Naive thymus-derived CD4-positive, alpha-beta T cell (primary cell): ENCODE data around the gene ROR2. TPM values are rescaled to one million over a fixed set of nuclear protein-coding genes. Genes with fewer than 3 reads are reported as not detected.

Experiments
- ATAC-seq: fragments of 150-1000 bp; cut with Tn5 transposase; 2 replicates; pipeline ENCODE4 v1.10.0; 2021; ENCODE audit warnings: mild to moderate bottlenecking, moderate library complexity
- CTCF ChIA-PET: fragments of 350-600 bp; sonication (Branson Sonifier 250); formaldehyde crosslinking; loops from one replicate; lab custom pipeline; 2021; ENCODE audit warnings: antibody characterized with exemption; lab: Charles Lee
- POLR2A ChIA-PET: fragments of 350-600 bp; sonication (Branson Sonifier 250); formaldehyde crosslinking; loops from one replicate; lab custom pipeline; 2021; ENCODE audit warnings: antibody characterized with exemption, inconsistent platforms; lab: Charles Lee
- DNase-seq, 9 donors: peaks; one replicate each; pipeline versions ENCODE4 v3.0.0 to v3.0.0-alpha.2; 2020 to 2022; ENCODE audit warnings: mixed read lengths in 1 of 9
- H3K27ac ChIP-seq: one replicate; pipeline ENCODE4 v1.7.0; 2013; ENCODE audit warnings: mild to moderate bottlenecking, low read depth, low read length, moderate library complexity
- H3K27me3 ChIP-seq, 2 donors: one replicate each; pipeline ENCODE4 v1.7.0; 2013; ENCODE audit warnings: low read length in 2 of 2, mild to moderate bottlenecking in 2 of 2, moderate library complexity in 2 of 2; ENCODE audit not compliant: control insufficient read depth in 2 of 2, insufficient read depth in 2 of 2
- H3K36me3 ChIP-seq, 3 experiments: 1 replicate in 2 of 3; 2 replicates in 1 of 3; pipeline ENCODE4 v1.7.0; 2013; ENCODE audit warnings: low read length in 3 of 3, mild to moderate bottlenecking in 3 of 3, moderate library complexity in 1 of 3; ENCODE audit not compliant: insufficient read depth in 3 of 3, control insufficient read depth in 2 of 3
- H3K4me1 ChIP-seq, 2 donors: one replicate each; pipeline ENCODE4 v1.7.0; 2013; ENCODE audit warnings: low read length in 2 of 2, mild to moderate bottlenecking in 2 of 2, moderate library complexity in 1 of 2; ENCODE audit not compliant: control insufficient read depth in 2 of 2, insufficient read depth in 2 of 2
- H3K4me3 ChIP-seq: 2 replicates; pipeline ENCODE4 v1.7.0; 2013; ENCODE audit warnings: mild to moderate bottlenecking, low read length
- H3K9me3 ChIP-seq, 3 experiments: 1 replicate in 2 of 3; 2 replicates in 1 of 3; pipeline ENCODE4 v1.7.0; 2013; ENCODE audit warnings: low read length in 3 of 3; ENCODE audit not compliant: control insufficient read depth in 2 of 3
- H3K27ac Mint-ChIP-seq, 9 donors: one replicate each; pipeline ENCODE4 v1.8.0; 2020 to 2022; ENCODE audit warnings: mixed read lengths in 9 of 9, mild to moderate bottlenecking in 8 of 9, moderate library complexity in 5 of 9, inconsistent platforms in 2 of 9
- H3K27me3 Mint-ChIP-seq, 5 donors: one replicate each; pipeline ENCODE4 v1.8.0; 2021 to 2022; ENCODE audit warnings: mixed read lengths in 5 of 5, mild to moderate bottlenecking in 1 of 5
- H3K36me3 Mint-ChIP-seq, 5 donors: one replicate each; pipeline ENCODE4 v1.8.0; 2020 to 2022; ENCODE audit warnings: mixed read lengths in 5 of 5, mild to moderate bottlenecking in 3 of 5, inconsistent platforms in 1 of 5
- H3K4me1 Mint-ChIP-seq, 7 donors: one replicate each; pipeline ENCODE4 v1.8.0; 2020 to 2022; ENCODE audit warnings: mixed read lengths in 7 of 7, mild to moderate bottlenecking in 3 of 7, inconsistent platforms in 1 of 7
- H3K4me3 Mint-ChIP-seq, 10 donors: one replicate each; pipeline ENCODE4 v1.8.0; 2020 to 2022; ENCODE audit warnings: mild to moderate bottlenecking in 10 of 10, mixed read lengths in 10 of 10, moderate library complexity in 6 of 10, inconsistent platforms in 2 of 10
- H3K9me3 Mint-ChIP-seq, 11 donors: one replicate each; pipeline ENCODE4 v1.8.0; 2020 to 2022; ENCODE audit warnings: mixed read lengths in 11 of 11, mild to moderate bottlenecking in 4 of 11, inconsistent platforms in 1 of 11, moderate library complexity in 1 of 11
- intact Hi-C, 2 donors: fragments of 100-400 bp; cut with micrococcal nuclease; formaldehyde crosslinking; loops; one replicate each; pipeline ENCODE4 v1.15.1; 2023
- polyA plus RNA-seq, 2 donors: library from polyadenylated mRNA; unstranded; fragments of 300-500 nt; fragmentation: Illumina TruSeq; gene quantifications; one replicate each; pipeline ENCODE4 v1.2.3, GENCODE V29; 2021
- total RNA-seq, 6 experiments: library from RNA in 5 of 6; stranded (reverse) in 5 of 6; gene quantifications; 1 replicate in 5 of 6; 2 replicates in 1 of 6; pipeline ENCODE4 v1.2.3 and lab custom pipeline; 2021 to 2026

ROR2 gene
- total and polyA plus RNA-seq, 7 experiments from 2014 or later = 0.48 to 2.1 TPM; not detected in 5

DNA sequence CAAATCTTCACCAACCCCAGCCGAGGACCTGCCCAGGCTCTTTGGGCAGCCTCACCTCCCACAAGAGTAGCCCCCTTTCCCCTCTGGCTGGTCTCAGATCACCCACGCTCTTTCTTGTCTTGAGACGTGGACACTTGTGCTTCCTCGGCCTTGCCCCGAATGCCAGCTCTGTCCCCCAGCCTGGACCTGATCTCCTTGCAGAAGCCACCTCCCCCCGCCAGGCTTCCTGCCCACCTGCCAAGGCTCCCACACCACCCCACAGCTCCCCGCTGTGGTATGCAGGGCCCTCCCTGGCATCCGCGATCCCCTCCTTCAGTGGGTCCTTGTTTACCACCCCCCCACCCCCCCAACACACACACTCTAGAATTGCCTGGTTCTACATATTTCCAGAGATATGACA, 133.7 kb downstream of the ROR2 start:
- no peaks in the 10 kb centered on the region for H3K4me1 ChIP-seq
- intact Hi-C loops = no loop called here
- no peak overlapping the region for H3K27ac ChIP-seq
- CTCF ChIA-PET = interaction anchor here (1.0 kb wide), 1 partner anchor 10 kb away, joined by 3 read pairs; no protein-coding TSS in a partner anchor
- no peaks in the 10 kb centered on the region for H3K27me3 ChIP-seq
- peaks cover 0 to 1% (median 0%) of the 10 kb centered on the region in 7 donors for H3K4me1 Mint-ChIP-seq
- no peaks in the 10 kb centered on the region for H3K36me3 Mint-ChIP-seq
- no peak for ATAC-seq
- H3K36me3 ChIP-seq = no peaks in the 10 kb centered on the region
- no peak for DNase-seq
- no peak overlapping the region for H3K27ac Mint-ChIP-seq
- no peaks in the 10 kb centered on the region for H3K9me3 Mint-ChIP-seq
- peaks cover 0 to 4% (median 1%) of the 10 kb centered on the region in 5 donors for H3K27me3 Mint-ChIP-seq
- no peak overlapping the region for H3K4me3 Mint-ChIP-seq
- no peaks in the 10 kb centered on the region for H3K9me3 ChIP-seq
- POLR2A ChIA-PET = no interaction called here
- no peak overlapping the region for H3K4me3 ChIP-seq

DNA sequence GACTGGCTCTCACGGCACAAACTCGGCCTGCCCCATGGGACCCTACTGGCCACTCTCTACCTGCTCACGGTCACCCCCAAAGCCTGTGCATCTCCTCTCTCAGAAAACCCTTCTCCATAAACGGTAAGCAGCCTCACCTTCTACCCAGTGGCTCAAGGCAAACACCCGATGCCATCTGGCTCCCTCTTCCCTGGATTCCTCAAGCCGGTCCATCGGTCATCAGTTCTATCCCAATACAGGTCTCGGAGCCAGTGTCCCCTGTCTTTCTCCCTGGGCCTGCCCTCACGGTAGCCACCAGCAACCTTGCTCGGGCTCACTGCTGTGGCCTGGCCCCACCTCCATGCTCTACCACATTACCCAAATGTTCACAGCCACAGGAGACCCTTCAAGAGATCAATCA, 134.1 kb downstream of the ROR2 start:
- CTCF ChIA-PET = interaction anchor here (1.0 kb wide), 1 partner anchor 11 kb away, joined by 3 read pairs; no protein-coding TSS in a partner anchor

DNA sequence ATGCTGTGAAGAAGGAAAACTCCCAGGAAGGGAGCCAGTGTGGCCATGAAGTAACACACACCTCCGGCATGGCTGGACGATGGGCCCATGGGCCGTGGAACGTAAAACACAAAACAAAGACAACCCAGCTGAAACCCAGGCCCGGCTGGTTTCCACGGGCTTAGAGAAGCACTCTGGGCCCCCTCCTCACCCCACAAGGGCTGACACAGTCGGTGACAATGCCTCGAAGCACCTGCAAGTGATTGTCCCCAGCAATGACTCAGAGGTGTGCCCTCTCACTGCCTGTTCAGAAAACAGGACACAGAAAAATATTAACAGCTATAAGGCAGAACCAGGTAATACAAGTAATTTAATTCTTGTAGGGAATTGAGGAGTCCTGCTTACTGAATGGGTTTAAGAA, 135.3 kb downstream of the ROR2 start:
- H3K27me3 Mint-ChIP-seq = peaks cover 0 to 4% (median 0%) of the 10 kb centered on the region in 5 donors
- no peak for DNase-seq

More for the DNA sequence above, 134.1 kb downstream of the ROR2 start:
- POLR2A ChIA-PET = no interaction called here
- Mint-ChIP-seq H3K9me3 (no peaks in the 10 kb centered on the region), H3K27me3 (peaks cover 0 to 4% (median 0%) of the 10 kb centered on the region in 5 donors), H3K4me3 (no peak overlapping the region), H3K36me3 (no peaks in the 10 kb centered on the region), H3K4me1 (peaks cover 0 to 1% (median 0%) of the 10 kb centered on the region in 7 donors), H3K27ac (no peak overlapping the region)
- no peak overlapping the region for H3K4me3 ChIP-seq
- intact Hi-C loops = no loop called here
- H3K4me1 ChIP-seq = no peaks in the 10 kb centered on the region
- DNase-seq = no peak
- H3K27me3 ChIP-seq = no peaks in the 10 kb centered on the region
- no peak for ATAC-seq
- H3K27ac ChIP-seq = no peak overlapping the region
- no peaks in the 10 kb centered on the region for H3K36me3 ChIP-seq
- no peaks in the 10 kb centered on the region for H3K9me3 ChIP-seq

DNA sequence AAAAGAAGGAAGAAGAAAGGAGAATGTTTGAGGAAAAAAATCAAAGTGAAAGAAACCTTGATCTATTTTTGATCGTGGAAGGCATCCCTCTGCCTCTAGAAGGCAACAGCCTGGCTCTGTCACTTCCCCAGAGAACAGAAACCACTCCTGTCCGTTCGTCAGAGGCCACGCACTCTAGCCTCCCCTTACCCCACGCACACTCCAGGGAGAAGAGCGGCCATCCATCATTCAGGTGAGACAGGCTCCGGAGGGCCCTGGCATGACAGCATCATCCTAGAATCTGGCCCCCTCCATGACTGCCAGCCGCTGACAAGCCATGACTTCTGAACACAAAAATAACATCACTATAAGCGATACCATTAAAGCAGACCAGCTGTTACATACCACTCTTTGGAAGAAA, 135.8 kb downstream of the ROR2 start:
- intact Hi-C loops = no loop called here
- no peak overlapping the region for H3K27ac ChIP-seq
- ChIA-PET POLR2A (no interaction called here), CTCF (no interaction called here)
- no peaks in the 10 kb centered on the region for H3K9me3 ChIP-seq
- H3K36me3 ChIP-seq = no peaks in the 10 kb centered on the region
- H3K27me3 Mint-ChIP-seq = peaks cover 0 to 4% (median 0%) of the 10 kb centered on the region in 5 donors
- H3K4me1 Mint-ChIP-seq = peaks cover 0 to 1% (median 0%) of the 10 kb centered on the region in 7 donors
- H3K27ac Mint-ChIP-seq = no peak overlapping the region
- ATAC-seq = no peak
- no peaks in the 10 kb centered on the region for H3K4me1 ChIP-seq
- DNase-seq = no peak
- H3K4me3 ChIP-seq = no peak overlapping the region
- no peaks in the 10 kb centered on the region for H3K27me3 ChIP-seq
- no peak overlapping the region for H3K4me3 Mint-ChIP-seq
- H3K9me3 Mint-ChIP-seq = no peaks in the 10 kb centered on the region
- H3K36me3 Mint-ChIP-seq = no peaks in the 10 kb centered on the region

More for the DNA sequence above, 135.3 kb downstream of the ROR2 start:
- Histone ChIP-seq H3K36me3 (no peaks in the 10 kb centered on the region), H3K4me1 (no peaks in the 10 kb centered on the region), H3K4me3 (no peak overlapping the region), H3K27ac (no peak overlapping the region), H3K9me3 (no peaks in the 10 kb centered on the region), H3K27me3 (no peaks in the 10 kb centered on the region)
- Mint-ChIP-seq H3K4me1 (peaks cover 0 to 1% (median 0%) of the 10 kb centered on the region in 7 donors), H3K36me3 (no peaks in the 10 kb centered on the region), H3K9me3 (no peaks in the 10 kb centered on the region), H3K27ac (no peak overlapping the region), H3K4me3 (no peak overlapping the region)
- ChIA-PET CTCF (no interaction called here), POLR2A (no interaction called here)
- no peak for ATAC-seq
- intact Hi-C loops = no loop called here

DNA sequence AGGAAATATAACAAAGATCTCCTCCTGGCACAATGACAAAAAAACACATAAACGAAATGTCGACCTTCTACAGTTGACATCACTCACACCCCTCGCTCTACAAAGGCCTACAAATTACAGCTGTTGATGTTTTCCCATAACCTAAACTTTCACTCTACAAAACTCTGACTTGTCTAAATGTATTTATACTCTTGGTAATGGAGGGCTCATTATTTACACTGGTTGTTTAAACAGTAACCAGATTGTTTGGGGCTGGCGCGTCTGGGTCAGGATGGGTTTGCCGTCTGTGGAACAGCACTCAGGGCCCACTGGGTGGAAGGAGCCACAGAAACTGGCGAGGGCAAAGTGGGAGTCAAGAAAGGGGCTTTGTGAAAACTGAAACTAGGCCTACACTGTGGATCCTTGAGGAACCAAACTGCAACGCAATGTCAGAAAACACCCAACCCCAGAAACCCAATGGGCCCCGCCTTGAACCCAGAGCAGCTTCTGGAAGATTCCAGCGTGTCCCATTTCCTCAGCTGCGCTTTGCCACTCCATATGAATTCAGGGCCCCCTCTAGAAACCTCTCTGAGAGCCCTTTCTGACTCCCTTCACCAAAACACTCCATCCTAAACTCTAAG, 136.7 kb downstream of the ROR2 start:
- Histone ChIP-seq H3K36me3 (no peaks in the 10 kb centered on the region), H3K9me3 (no peaks in the 10 kb centered on the region), H3K27me3 (no peaks in the 10 kb centered on the region), H3K4me3 (no peak overlapping the region), H3K27ac (no peak overlapping the region), H3K4me1 (no peaks in the 10 kb centered on the region)
- CTCF ChIA-PET = interaction anchor here (0.7 kb wide), 1 partner anchor 23 kb away, joined by 3 read pairs; no protein-coding TSS in a partner anchor
- Mint-ChIP-seq H3K27ac (no peak overlapping the region), H3K4me1 (peaks cover 0 to 1% (median 0%) of the 10 kb centered on the region in 7 donors), H3K36me3 (no peaks in the 10 kb centered on the region), H3K27me3 (peaks cover 0 to 4% (median 0%) of the 10 kb centered on the region in 5 donors), H3K4me3 (no peak overlapping the region), H3K9me3 (no peaks in the 10 kb centered on the region)
- no peak for DNase-seq
- no peak for ATAC-seq
- POLR2A ChIA-PET = interaction anchor here (0.7 kb wide), 1 partner anchor 53 kb away, joined by 7 read pairs; no protein-coding TSS in a partner anchor
- intact Hi-C loops = no loop called here

DNA sequence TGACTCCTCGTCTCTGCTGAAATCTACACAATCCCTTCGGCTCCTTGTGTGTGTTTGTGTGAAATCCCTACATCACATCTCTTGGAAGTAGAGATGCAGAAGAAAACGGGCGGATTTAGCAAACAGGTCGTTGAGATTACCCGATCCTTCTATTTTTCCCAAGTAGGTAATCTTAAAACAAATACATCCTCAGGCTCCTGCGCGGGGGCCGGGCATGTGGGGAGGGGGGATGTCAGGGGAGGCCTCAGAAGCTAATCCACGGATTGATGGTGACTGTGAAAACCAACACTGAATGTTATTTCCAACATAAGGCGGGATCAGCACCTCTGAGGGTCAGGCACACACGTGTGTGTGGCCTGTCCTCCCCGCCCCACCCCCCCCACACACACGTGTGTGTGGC, 137.8 kb downstream of the ROR2 start:
- H3K4me1 Mint-ChIP-seq = peaks cover 0 to 1% (median 0%) of the 10 kb centered on the region in 7 donors
- intact Hi-C loops = no loop called here
- H3K27me3 Mint-ChIP-seq = peaks cover 0 to 4% (median 0%) of the 10 kb centered on the region in 5 donors
- H3K4me1 ChIP-seq = no peaks in the 10 kb centered on the region
- DNase-seq (no peak), ATAC-seq (no peak)
- H3K9me3 Mint-ChIP-seq = no peaks in the 10 kb centered on the region
- H3K27me3 ChIP-seq = no peaks in the 10 kb centered on the region
- H3K36me3 Mint-ChIP-seq = no peaks in the 10 kb centered on the region
- H3K9me3 ChIP-seq = no peaks in the 10 kb centered on the region
- POLR2A ChIA-PET = no interaction called here
- H3K36me3 ChIP-seq = no peaks in the 10 kb centered on the region
- no peak overlapping the region for H3K27ac Mint-ChIP-seq
- no peak overlapping the region for H3K4me3 Mint-ChIP-seq
- CTCF ChIA-PET = no interaction called here
- no peak overlapping the region for H3K27ac ChIP-seq
- H3K4me3 ChIP-seq = no peak overlapping the region
